ENCODE measurements around the gene SAPCD1. TPM values are rescaled to one million over a fixed set of nuclear protein-coding genes. Genes with fewer than 3 reads are reported as not detected.

SAPCD1 gene
- 5.9 and 6.3 TPM in 2 replicates for polyA plus RNA-seq (2012; rRNA removed)
- polyA plus RNA-seq (2012; cell fraction: cytosol; rRNA removed): 1.2 and 1.3 TPM in 2 replicates
- 44.9 and 62.9 TPM in 2 replicates for polyA plus RNA-seq (2012; cell fraction: nucleus; rRNA removed)

- no peaks in the 10 kb centered on the region for H3K79me2 ChIP-seq (ENCODE audit: insufficient read depth)
- H3K9me3 ChIP-seq: no peaks in the 10 kb centered on the region
- CTCF ChIA-PET: no interaction called here
- H2AFZ ChIP-seq (ENCODE audit: low read depth): no peak within 1 kb of the TSS
- no peaks in the 10 kb centered on the region for H3K9me2 ChIP-seq
- WGBS (ENCODE audit: low lambda C conversion rate): 71% methylated on average over 4 of the region's 4 CpGs
- TF ChIP-seq USF1 (IDR thresholded peaks at IDR 0.05; ENCODE audit: borderline replicate concordance, low read depth): no peak
- TF ChIP-seq NRF1 (IDR thresholded peaks at IDR 0.05; ENCODE audit: low read depth, low read length): no peak
- no peak for TF ChIP-seq TAF1 (IDR thresholded peaks at IDR 0.05; ENCODE audit: borderline replicate concordance, low read depth, low read length)
- no peak for TF ChIP-seq FOXJ3 (CRISPR knock-in tag; IDR thresholded peaks at IDR 0.05)
- TF ChIP-seq GATA2 (CRISPR knock-in tag; IDR thresholded peaks at IDR 0.05): no peak
- no peak for TF ChIP-seq RCOR1 (IDR thresholded peaks at IDR 0.05; ENCODE audit: low read length)
- TF ChIP-seq EZH2phosphoT487 (IDR thresholded peaks at IDR 0.05; ENCODE audit: borderline replicate concordance, low read depth): no peak
- no peak for TF ChIP-seq RFX5 (IDR thresholded peaks at IDR 0.05; ENCODE audit: low read length)
- no peak for TF ChIP-seq POLR2AphosphoS5 (IDR thresholded peaks at IDR 0.05; ENCODE audit: low read depth, low read length)
- TF ChIP-seq ELF1 (IDR thresholded peaks at IDR 0.05): no peak
- no peak for TF ChIP-seq EP300 (IDR thresholded peaks at IDR 0.05; ENCODE audit: borderline replicate concordance in 1 of 2, low read depth in 1 of 2, low read length in 1 of 2)
- H3K4me3 ChIP-seq (ENCODE audit: low read depth in 2 of 2, low read length in 1 of 2): no peak within 1 kb of the TSS
- POLR2A ChIA-PET: no interaction called here
- H3K27ac ChIP-seq (ENCODE audit: low read depth in 2 of 2, low read length in 1 of 2): no peak within 1 kb of the TSS
- H3K9ac ChIP-seq: no peak within 1 kb of the TSS
- no peaks in the 10 kb centered on the region for H3K36me3 ChIP-seq (replicated peaks in 1 of 2; ENCODE audit: control insufficient read depth in 1 of 2, insufficient read depth in 2 of 2, low read length in 1 of 2)
- H3K4me2 ChIP-seq: no peak within 1 kb of the TSS
- no peaks in the 10 kb centered on the region for H3F3A ChIP-seq (replicated peaks; ENCODE audit: insufficient read depth)
- no peaks in the 10 kb centered on the region for H3K27me3 ChIP-seq (ENCODE audit: insufficient read depth)
- peaks cover 0 to 8% of the 10 kb centered on the region in 2 experiments; a peak in 1 of 4 replicates for H3K4me1 ChIP-seq (ENCODE audit: control insufficient read depth in 1 of 2, insufficient read depth in 2 of 2, low read depth in 1 of 2, low read length in 1 of 2)
- no peak for DNase-seq
- H4K20me1 ChIP-seq (ENCODE audit: insufficient read depth): no peaks in the 10 kb centered on the region
Observed at GRCh38 chr6:31762356-31762755, at the start of gene SAPCD1. Gene SAPCD1 (plus strand): TSS chr6:31762656. CDS start chr6:31763055, 399 bp downstream.

- H4K20me1 ChIP-seq (ENCODE audit: insufficient read depth): no peaks in the 10 kb centered on the region
- POLR2A ChIA-PET: no interaction called here
- H3K4me2 ChIP-seq: no peak overlapping the region
- no peaks in the 10 kb centered on the region for H3K36me3 ChIP-seq (replicated peaks in 1 of 2; ENCODE audit: control insufficient read depth in 1 of 2, insufficient read depth in 2 of 2, low read length in 1 of 2)
- WGBS (ENCODE audit: low lambda C conversion rate): 73% methylated on average over 4 of the region's 4 CpGs
- no peak overlapping the region for H3K27ac ChIP-seq (ENCODE audit: low read depth in 2 of 2, low read length in 1 of 2)
- TF ChIP-seq USF1 (IDR thresholded peaks at IDR 0.05; ENCODE audit: borderline replicate concordance, low read depth): no peak
- no peak for TF ChIP-seq RXRA (IDR thresholded peaks at IDR 0.05; ENCODE audit: borderline replicate concordance, low read depth)
- TF ChIP-seq ELF1 (IDR thresholded peaks at IDR 0.05): no peak
- no peak for TF ChIP-seq EP300 (IDR thresholded peaks at IDR 0.05; ENCODE audit: borderline replicate concordance in 1 of 2, low read depth in 1 of 2, low read length in 1 of 2)
- TF ChIP-seq IRF3 (IDR thresholded peaks at IDR 0.05; ENCODE audit: low read depth, low read length): no peak
- TF ChIP-seq MXI1 (IDR thresholded peaks at IDR 0.05; ENCODE audit: low read depth, low read length): no peak
- TF ChIP-seq FOXJ3 (CRISPR knock-in tag; IDR thresholded peaks at IDR 0.05): no peak
- no peak for TF ChIP-seq TAF1 (IDR thresholded peaks at IDR 0.05; ENCODE audit: borderline replicate concordance, low read depth, low read length)
- no peaks in the 10 kb centered on the region for H3K9me3 ChIP-seq
- H3K4me1 ChIP-seq (ENCODE audit: control insufficient read depth in 1 of 2, insufficient read depth in 2 of 2, low read depth in 1 of 2, low read length in 1 of 2): no peaks in the 10 kb centered on the region
- H2AFZ ChIP-seq (ENCODE audit: low read depth): no peak overlapping the region
- H3K9ac ChIP-seq: no peak overlapping the region
- H3K9me2 ChIP-seq: no peaks in the 10 kb centered on the region
- no peaks in the 10 kb centered on the region for H3K79me2 ChIP-seq (ENCODE audit: insufficient read depth)
- peaks cover 3% of the 10 kb centered on the region for H3F3A ChIP-seq (replicated peaks; ENCODE audit: insufficient read depth)
- no peak overlapping the region for H3K4me3 ChIP-seq (ENCODE audit: low read depth in 2 of 2, low read length in 1 of 2)
- CTCF ChIA-PET: interaction anchor here (1.1 to 1.5 kb wide), 3 partner anchors 15 to 77 kb away, joined by 3 to 4 read pairs (median 3); no protein-coding TSS in a partner anchor
- DNase-seq: no peak
- no peaks in the 10 kb centered on the region for H3K27me3 ChIP-seq (ENCODE audit: insufficient read depth)
Observed at GRCh38 chr6:31713465-31713864, 49.0 kb upstream of the SAPCD1 start.
